Measurements from ENCODE around the gene CCNF.
"Not testable (repeated sequence)": the region's sequence is repeated elsewhere in the genome, so short reads cannot be mapped to it uniquely, and the experiment has no call there.

CCNF gene

GRCh38 chr16:2432801-2433505 is 3.7 kb downstream of the CCNF start:
- DNase-seq (ENCODE audit: low read depth in 1 of 2, low spot score in 1 of 2): no peak
- TF ChIP-seq SPI1 (IDR thresholded peaks at IDR 0.05; ENCODE audit: borderline replicate concordance, low read depth): no peak
- TF ChIP-seq GABPA (IDR thresholded peaks at IDR 0.05; ENCODE audit: low read depth): no peak
- TF ChIP-seq CTCF (IDR thresholded peaks at IDR 0.05; ENCODE audit: insufficient read depth, low read length): no peak
- TF ChIP-seq REST (IDR thresholded peaks at IDR 0.05; ENCODE audit: insufficient replicate concordance, low read depth): no peak
- TF ChIP-seq POLR2AphosphoS5 (IDR thresholded peaks at IDR 0.05; ENCODE audit: low read depth): no peak
- H3K27ac ChIP-seq (replicated peaks): no peak overlapping the region

GRCh38 chr16:2435236-2435635 is 6.0 kb downstream of the CCNF start:
- not testable (repeated sequence) for H3K27ac ChIP-seq (replicated peaks); DNase-seq (ENCODE audit: low read depth in 1 of 2, low spot score in 1 of 2); H3K4me3 ChIP-seq (replicated peaks; ENCODE audit: insufficient read depth, low read length); H3K27me3 ChIP-seq (ENCODE audit: insufficient read depth, poor library complexity, severe bottlenecking)

More at GRCh38 chr16:2432801-2433505, 3.7 kb downstream of the CCNF start:
- H3K4me3 ChIP-seq (replicated peaks; ENCODE audit: insufficient read depth, low read length): no peak overlapping the region
- H3K27me3 ChIP-seq (ENCODE audit: insufficient read depth, poor library complexity, severe bottlenecking): no peaks in the 10 kb centered on the region

GRCh38 chr16:2436110-2436509 is 6.9 kb downstream of the CCNF start:
- no peaks in the 10 kb centered on the region for H3K27me3 ChIP-seq (ENCODE audit: insufficient read depth, poor library complexity, severe bottlenecking)
- no peak for TF ChIP-seq REST (IDR thresholded peaks at IDR 0.05; ENCODE audit: insufficient replicate concordance, low read depth)
- no peak overlapping the region for H3K27ac ChIP-seq (replicated peaks)
- no peak overlapping the region for H3K4me3 ChIP-seq (replicated peaks; ENCODE audit: insufficient read depth, low read length)
- DNase-seq (ENCODE audit: low read depth in 1 of 2, low spot score in 1 of 2): no peak

- no peak overlapping the region for H3K27ac ChIP-seq (replicated peaks)
- H3K4me3 ChIP-seq (replicated peaks; ENCODE audit: insufficient read depth, low read length): no peak overlapping the region
- DNase-seq (ENCODE audit: low read depth in 1 of 2, low spot score in 1 of 2): no peak
- TF ChIP-seq CTCF (IDR thresholded peaks at IDR 0.05; ENCODE audit: insufficient read depth, low read length) (no peak), SPI1 (IDR thresholded peaks at IDR 0.05; ENCODE audit: borderline replicate concordance, low read depth) (no peak), GABPA (IDR thresholded peaks at IDR 0.05; ENCODE audit: low read depth) (no peak), POLR2AphosphoS5 (IDR thresholded peaks at IDR 0.05; ENCODE audit: low read depth) (no peak), REST (IDR thresholded peaks at IDR 0.05; ENCODE audit: insufficient replicate concordance, low read depth) (no peak)
- no peaks in the 10 kb centered on the region for H3K27me3 ChIP-seq (ENCODE audit: insufficient read depth, poor library complexity, severe bottlenecking)
Observed at GRCh38 chr16:2437032-2437790, 8.0 kb downstream of the CCNF start.
